Right lung (tissue), 5 donors: ENCODE results near the gene UBE2G2. TPM values are rescaled to one million over a fixed set of nuclear protein-coding genes. Genes with fewer than 3 reads are reported as not detected.

ENCODE experiments used
- DNase-seq, 2 donors: peaks; one replicate each; pipeline ENCODE4 v3.0.0-alpha.2; 2013
- polyA plus RNA-seq, 5 donors: library from polyadenylated mRNA; unstranded; fragments of 120-200 nt; gene quantifications; one replicate each; pipeline versions ENCODE4 v1.2.1 to v1.2.3, GENCODE V29; 2013; ENCODE audit warnings: inconsistent platforms in 1 of 5, low replicate concordance in 1 of 5; ENCODE audit not compliant: insufficient read length in 5 of 5, insufficient read depth in 1 of 5

The UBE2G2 gene
- polyA plus RNA-seq, 5 donors = 110 to 155 (median 135) TPM

GRCh38 chr21:44751186-44751798, 50.3 kb downstream of the UBE2G2 start:
- no peak for DNase-seq

DNA sequence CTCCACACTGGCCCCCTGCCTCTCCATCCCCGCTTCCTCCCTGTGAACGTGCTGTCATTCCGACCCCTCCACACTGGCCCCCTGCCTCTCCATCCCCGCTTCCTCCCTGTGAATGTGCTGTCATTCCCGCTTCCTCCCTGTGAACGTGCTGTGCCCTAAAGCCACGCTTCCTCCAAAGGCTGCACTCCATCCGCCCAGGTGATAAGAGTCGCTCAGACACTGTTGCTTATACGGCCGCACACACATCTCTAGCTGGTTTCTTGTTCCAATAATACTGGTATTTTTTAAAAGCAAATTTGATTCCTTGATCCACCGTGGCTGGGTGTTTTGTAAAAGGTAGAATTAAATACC, 51.0 kb downstream of the UBE2G2 start:
- DNase-seq = no peak

GRCh38 chr21:44749759-44750674, 51.6 kb downstream of the UBE2G2 start:
- DNase-seq = no peak

- DNase-seq = no peak
Measured at GRCh38 chr21:44749116-44749758, 52.4 kb downstream of the UBE2G2 start.

DNA sequence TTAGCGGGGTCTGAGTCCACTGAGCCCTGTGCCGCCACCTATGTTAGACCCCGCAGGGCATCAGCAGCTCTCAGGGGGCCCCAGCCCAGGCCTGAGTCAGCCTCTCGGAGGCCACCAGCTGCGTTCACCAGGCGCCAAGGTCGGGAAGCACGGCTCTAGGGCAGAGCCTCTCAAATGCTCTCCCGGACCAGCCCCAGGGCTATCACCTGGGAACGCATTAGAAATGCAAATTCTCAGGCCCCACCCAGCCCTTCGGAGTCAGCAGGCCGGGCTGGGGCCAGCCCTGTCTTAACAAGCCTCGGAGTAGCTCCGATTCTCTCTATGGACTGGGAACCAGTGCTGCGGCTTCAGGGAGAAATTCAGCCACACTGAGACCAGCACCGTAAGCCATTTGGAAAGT, 53.0 kb downstream of the UBE2G2 start:
- no peak for DNase-seq

GRCh38 chr21:44742418-44743153, 59.0 kb downstream of the UBE2G2 start:
- DNase-seq = no peak

DNA sequence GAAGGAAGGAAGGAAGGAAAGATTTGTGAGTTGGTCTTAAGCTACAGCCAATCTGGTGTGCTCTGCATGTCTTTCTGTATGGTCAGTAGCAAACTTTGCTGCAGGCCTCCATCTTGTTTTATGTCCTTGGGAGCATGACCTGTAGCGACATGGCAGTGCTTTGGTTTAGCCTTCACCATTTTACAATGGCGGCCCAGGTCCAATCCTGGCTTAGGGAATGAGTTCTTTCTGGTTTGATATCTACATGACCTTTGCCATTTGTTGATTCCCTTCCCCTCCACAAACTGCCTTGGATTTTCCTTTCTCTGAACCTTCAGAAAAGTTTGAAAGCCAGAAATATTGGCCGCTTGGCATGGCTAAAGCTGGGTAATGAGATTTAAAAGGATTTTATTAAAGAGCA, 59.7 kb downstream of the UBE2G2 start:
- DNase-seq = no peak

- DNase-seq = no peak
Measured at GRCh38 chr21:44740742-44741141, 60.9 kb downstream of the UBE2G2 start.

GRCh38 chr21:44739316-44739715, 62.3 kb downstream of the UBE2G2 start:
- DNase-seq = no peak

GRCh38 chr21:44738621-44739020, 63.0 kb downstream of the UBE2G2 start:
- DNase-seq = no peak

DNA sequence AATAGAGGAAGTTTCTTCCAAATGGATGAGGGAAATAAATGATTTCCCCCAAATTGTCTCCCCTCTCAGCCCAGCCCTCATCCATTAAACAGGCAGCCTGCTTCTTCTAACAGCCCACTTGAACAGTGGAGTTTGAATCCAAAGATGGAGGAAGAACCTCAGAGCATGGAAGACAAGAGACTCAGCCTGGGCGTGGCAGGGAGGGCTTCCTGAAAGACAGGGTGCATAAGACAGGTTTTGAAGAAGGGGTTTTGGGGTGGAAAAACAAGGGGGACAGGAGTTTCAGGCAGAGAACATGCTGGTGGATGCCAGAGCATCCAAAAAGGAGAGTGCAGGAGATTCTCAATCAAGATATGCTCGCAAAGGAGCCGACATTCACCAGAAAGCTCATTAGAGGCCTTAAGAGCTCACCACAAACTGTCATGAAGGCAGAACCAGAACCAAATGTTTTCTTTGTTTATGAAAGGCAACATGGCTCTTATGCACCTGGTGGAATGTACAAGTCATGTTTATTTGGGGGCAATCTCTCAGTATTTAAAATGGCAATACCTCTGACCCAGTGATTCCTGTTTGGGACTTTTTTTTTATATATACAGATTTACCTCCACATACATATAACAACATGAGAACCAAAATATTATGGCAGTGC, 63.8 kb downstream of the UBE2G2 start:
- DNase-seq = no peak

- no peak for DNase-seq
Measured at GRCh38 chr21:44736291-44737004, 65.2 kb downstream of the UBE2G2 start.

GRCh38 chr21:44735821-44736220, 65.8 kb downstream of the UBE2G2 start:
- no peak for DNase-seq

DNA sequence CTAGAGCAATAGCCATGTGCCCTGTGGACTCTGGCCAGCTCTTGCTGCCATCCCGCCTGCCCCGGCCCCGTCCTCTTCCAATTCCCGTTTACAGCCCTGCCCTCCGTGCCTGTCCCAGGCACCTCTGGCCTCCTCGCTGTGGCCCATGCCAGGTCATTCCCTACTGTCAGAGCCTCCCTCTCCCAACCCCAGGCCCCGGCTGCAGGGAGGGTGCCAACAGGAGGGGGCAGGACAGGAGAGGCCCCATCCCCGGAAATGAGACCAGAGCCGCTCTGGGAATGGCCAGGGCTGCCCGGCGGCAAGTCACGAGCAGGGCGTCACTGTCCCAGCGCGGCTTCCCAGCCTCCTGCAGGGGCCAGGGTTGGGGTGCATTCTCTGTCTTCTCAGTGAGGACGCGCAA, 66.8 kb downstream of the UBE2G2 start:
- DNase-seq = no peak

DNA sequence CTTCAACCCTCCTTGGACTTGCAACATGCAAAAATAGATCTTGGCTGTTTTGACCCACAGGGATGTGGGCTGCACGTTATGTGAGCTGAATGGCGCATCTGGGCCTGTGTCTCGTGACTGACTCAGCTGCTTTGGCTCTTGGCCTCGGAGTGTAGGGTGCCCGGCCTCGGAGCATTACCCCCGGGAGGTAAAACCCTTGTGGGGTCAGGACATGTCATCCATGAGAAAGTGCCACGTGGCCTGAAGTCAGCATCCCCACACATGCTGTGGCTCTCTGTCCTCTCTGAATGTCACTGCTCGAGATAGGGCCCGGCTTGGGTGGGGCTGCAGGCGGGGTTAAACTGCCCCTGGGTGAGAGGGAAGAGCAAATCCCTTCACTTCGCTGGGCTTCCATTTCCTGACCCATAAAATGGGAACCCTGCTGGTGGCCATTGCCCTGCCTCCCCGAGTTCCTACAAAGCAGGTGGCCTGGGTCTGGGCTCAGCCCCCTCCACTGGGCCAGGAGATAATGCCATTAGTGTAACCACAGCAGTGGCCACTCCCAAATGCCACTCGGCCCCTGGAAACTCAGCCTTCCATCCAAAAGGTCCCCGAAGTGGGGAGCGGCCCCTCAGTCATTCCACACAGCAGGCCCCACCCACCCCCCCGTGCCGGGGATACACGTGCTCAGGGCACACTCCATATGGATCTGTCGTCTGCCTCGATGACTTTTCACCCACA, 67.4 kb downstream of the UBE2G2 start:
- no peak for DNase-seq

DNA sequence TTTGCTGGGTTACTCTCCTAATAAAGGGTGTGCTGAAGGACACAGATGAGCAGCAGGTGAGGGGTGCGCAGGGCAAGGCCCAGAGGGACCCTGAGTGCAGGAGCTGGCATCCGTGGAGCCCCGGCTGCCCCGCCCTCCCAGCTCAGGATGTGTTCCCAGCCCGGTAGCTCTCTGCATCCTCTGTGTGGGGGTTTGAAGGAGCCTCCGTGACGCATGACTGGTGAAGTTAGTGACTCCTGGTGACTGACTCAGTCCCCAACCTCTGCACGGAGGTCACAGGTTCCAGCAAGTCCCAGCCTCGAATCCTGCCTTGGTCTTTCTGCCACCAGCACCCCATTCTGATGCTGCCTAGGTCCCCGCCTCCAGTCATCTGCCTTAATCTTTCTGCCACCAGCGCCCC, 68.7 kb downstream of the UBE2G2 start:
- DNase-seq = no peak

GRCh38 chr21:44732263-44732662, 69.4 kb downstream of the UBE2G2 start:
- DNase-seq = no peak

GRCh38 chr21:44730951-44731579, 70.6 kb downstream of the UBE2G2 start:
- DNase-seq = no peak

DNA sequence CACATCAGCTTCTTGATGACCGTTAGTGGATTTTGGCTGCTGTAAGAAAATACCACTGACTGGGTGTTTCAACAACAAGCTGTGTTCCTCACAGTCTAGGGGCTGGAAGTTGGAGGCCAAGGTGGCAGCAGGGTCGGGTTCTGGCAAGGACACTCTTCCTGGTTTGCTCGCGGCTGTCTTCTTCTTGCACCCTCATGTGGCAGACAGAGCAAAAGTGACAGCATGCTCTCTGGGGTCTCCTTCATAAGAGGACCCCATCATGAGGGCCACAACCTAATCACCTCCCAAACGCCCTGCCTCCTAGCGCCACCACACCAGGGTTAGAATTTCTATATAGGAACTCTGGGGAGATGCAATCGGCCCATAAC, 71.6 kb downstream of the UBE2G2 start:
- no peak for DNase-seq
